ENCODE measurements around the gene TPH2.

The TPH2 gene

GRCh38 chr12:71945121-71945520, 6.5 kb downstream of the TPH2 start:
- Histone ChIP-seq H3K9me3 (ENCODE audit: control insufficient read depth in 2 of 2, low read length in 2 of 2) (no peaks in the 10 kb centered on the region), H3K4me1 (ENCODE audit: control insufficient read depth, insufficient read depth, low read length) (no peaks in the 10 kb centered on the region), H3K9ac (ENCODE audit: low read length in 2 of 2) (no peak overlapping the region), H3K27ac (ENCODE audit: low read length) (no peak overlapping the region), H3K4me3 (ENCODE audit: low read length in 2 of 2) (no peak overlapping the region), H3K27me3 (ENCODE audit: control insufficient read depth in 1 of 2, insufficient read depth in 2 of 2, low read length in 2 of 2) (peaks cover 2 to 8% of the 10 kb centered on the region in 2 donors), H3K36me3 (ENCODE audit: control insufficient read depth in 2 of 2, insufficient read depth in 2 of 2, low read length in 2 of 2) (no peaks in the 10 kb centered on the region)

GRCh38 chr12:71945883-71946282, 7.2 kb downstream of the TPH2 start:
- H3K4me1 ChIP-seq (ENCODE audit: control insufficient read depth, insufficient read depth, low read length), result no peaks in the 10 kb centered on the region
- H3K9ac ChIP-seq (ENCODE audit: low read length in 2 of 2), result no peak overlapping the region
- no peak overlapping the region for H3K27ac ChIP-seq (ENCODE audit: low read length)
- no peaks in the 10 kb centered on the region for H3K9me3 ChIP-seq (ENCODE audit: control insufficient read depth in 2 of 2, low read length in 2 of 2)
- peaks cover 2 to 3% of the 10 kb centered on the region in 2 donors for H3K27me3 ChIP-seq (ENCODE audit: control insufficient read depth in 1 of 2, insufficient read depth in 2 of 2, low read length in 2 of 2)
- no peaks in the 10 kb centered on the region for H3K36me3 ChIP-seq (ENCODE audit: control insufficient read depth in 2 of 2, insufficient read depth in 2 of 2, low read length in 2 of 2)
- H3K4me3 ChIP-seq (ENCODE audit: low read length in 2 of 2), result no peak overlapping the region

- H3K27ac ChIP-seq (ENCODE audit: low read length), result no peak overlapping the region
- H3K9ac ChIP-seq (ENCODE audit: low read length in 2 of 2), result no peak overlapping the region
- H3K9me3 ChIP-seq (ENCODE audit: control insufficient read depth in 2 of 2, low read length in 2 of 2), result no peaks in the 10 kb centered on the region
- H3K36me3 ChIP-seq (ENCODE audit: control insufficient read depth in 2 of 2, insufficient read depth in 2 of 2, low read length in 2 of 2), result no peaks in the 10 kb centered on the region
- no peak overlapping the region for H3K4me3 ChIP-seq (ENCODE audit: low read length in 2 of 2)
- no peaks in the 10 kb centered on the region for H3K4me1 ChIP-seq (ENCODE audit: control insufficient read depth, insufficient read depth, low read length)
- peaks cover 0 to 2% of the 10 kb centered on the region in 2 donors for H3K27me3 ChIP-seq (ENCODE audit: control insufficient read depth in 1 of 2, insufficient read depth in 2 of 2, low read length in 2 of 2)
These were observed 9.0 kb downstream of the TPH2 start for GRCh38 chr12:71947645-71948105.

- Histone ChIP-seq H3K4me3 (ENCODE audit: low read length in 2 of 2) (no peak overlapping the region), H3K4me1 (ENCODE audit: control insufficient read depth, insufficient read depth, low read length) (no peaks in the 10 kb centered on the region), H3K27ac (ENCODE audit: low read length) (no peak overlapping the region), H3K9me3 (ENCODE audit: control insufficient read depth in 2 of 2, low read length in 2 of 2) (no peaks in the 10 kb centered on the region), H3K27me3 (ENCODE audit: control insufficient read depth in 1 of 2, insufficient read depth in 2 of 2, low read length in 2 of 2) (peaks cover 0 to 2% of the 10 kb centered on the region in 2 donors), H3K36me3 (ENCODE audit: control insufficient read depth in 2 of 2, insufficient read depth in 2 of 2, low read length in 2 of 2) (no peaks in the 10 kb centered on the region), H3K9ac (ENCODE audit: low read length in 2 of 2) (no peak overlapping the region)
These were observed 9.7 kb downstream of the TPH2 start for GRCh38 chr12:71948390-71948789.

- Histone ChIP-seq H3K27ac (ENCODE audit: low read length) (no peak overlapping the region), H3K36me3 (ENCODE audit: control insufficient read depth in 2 of 2, insufficient read depth in 2 of 2, low read length in 2 of 2) (no peaks in the 10 kb centered on the region), H3K9me3 (ENCODE audit: control insufficient read depth in 2 of 2, low read length in 2 of 2) (no peaks in the 10 kb centered on the region), H3K9ac (ENCODE audit: low read length in 2 of 2) (no peak overlapping the region), H3K27me3 (ENCODE audit: control insufficient read depth in 1 of 2, insufficient read depth in 2 of 2, low read length in 2 of 2) (peaks cover 0 to 2% of the 10 kb centered on the region in 2 donors), H3K4me1 (ENCODE audit: control insufficient read depth, insufficient read depth, low read length) (no peaks in the 10 kb centered on the region), H3K4me3 (ENCODE audit: low read length in 2 of 2) (no peak overlapping the region)
These were observed 11.0 kb downstream of the TPH2 start for GRCh38 chr12:71949646-71950045.

GRCh38 chr12:71950404-71950803, 11.8 kb downstream of the TPH2 start:
- Histone ChIP-seq H3K4me3 (ENCODE audit: low read length in 2 of 2) (no peak overlapping the region), H3K27me3 (ENCODE audit: control insufficient read depth in 1 of 2, insufficient read depth in 2 of 2, low read length in 2 of 2) (peaks cover 0 to 2% of the 10 kb centered on the region in 2 donors), H3K27ac (ENCODE audit: low read length) (no peak overlapping the region), H3K36me3 (ENCODE audit: control insufficient read depth in 2 of 2, insufficient read depth in 2 of 2, low read length in 2 of 2) (no peaks in the 10 kb centered on the region), H3K4me1 (ENCODE audit: control insufficient read depth, insufficient read depth, low read length) (no peaks in the 10 kb centered on the region), H3K9ac (ENCODE audit: low read length in 2 of 2) (no peak overlapping the region), H3K9me3 (ENCODE audit: control insufficient read depth in 2 of 2, low read length in 2 of 2) (no peaks in the 10 kb centered on the region)

- Histone ChIP-seq H3K4me3 (ENCODE audit: low read length in 2 of 2) (no peak overlapping the region), H3K9me3 (ENCODE audit: control insufficient read depth in 2 of 2, low read length in 2 of 2) (no peaks in the 10 kb centered on the region), H3K4me1 (ENCODE audit: control insufficient read depth, insufficient read depth, low read length) (no peaks in the 10 kb centered on the region), H3K27ac (ENCODE audit: low read length) (no peak overlapping the region), H3K27me3 (ENCODE audit: control insufficient read depth in 1 of 2, insufficient read depth in 2 of 2, low read length in 2 of 2) (peaks cover 0 to 2% of the 10 kb centered on the region in 2 donors), H3K9ac (ENCODE audit: low read length in 2 of 2) (no peak overlapping the region), H3K36me3 (ENCODE audit: control insufficient read depth in 2 of 2, insufficient read depth in 2 of 2, low read length in 2 of 2) (no peaks in the 10 kb centered on the region)
These were observed 12.2 kb downstream of the TPH2 start for GRCh38 chr12:71950819-71951218.

- Histone ChIP-seq H3K4me3 (ENCODE audit: low read length in 2 of 2) (no peak overlapping the region), H3K36me3 (ENCODE audit: control insufficient read depth in 2 of 2, insufficient read depth in 2 of 2, low read length in 2 of 2) (no peaks in the 10 kb centered on the region), H3K9ac (ENCODE audit: low read length in 2 of 2) (no peak overlapping the region), H3K4me1 (ENCODE audit: control insufficient read depth, insufficient read depth, low read length) (no peaks in the 10 kb centered on the region), H3K27ac (ENCODE audit: low read length) (no peak overlapping the region), H3K27me3 (ENCODE audit: control insufficient read depth in 1 of 2, insufficient read depth in 2 of 2, low read length in 2 of 2) (no peaks in the 10 kb centered on the region), H3K9me3 (ENCODE audit: control insufficient read depth in 2 of 2, low read length in 2 of 2) (no peaks in the 10 kb centered on the region)
These were observed 15.6 kb downstream of the TPH2 start for GRCh38 chr12:71954083-71954778.

- Histone ChIP-seq H3K4me1 (ENCODE audit: control insufficient read depth, insufficient read depth, low read length) (no peaks in the 10 kb centered on the region), H3K9me3 (ENCODE audit: control insufficient read depth in 2 of 2, low read length in 2 of 2) (no peaks in the 10 kb centered on the region), H3K9ac (ENCODE audit: low read length in 2 of 2) (no peak overlapping the region)
These were observed 16.2 kb downstream of the TPH2 start for GRCh38 chr12:71954861-71955260.

GRCh38 chr12:71955970-71956369, 17.3 kb downstream of the TPH2 start:
- Histone ChIP-seq H3K9me3 (ENCODE audit: control insufficient read depth in 2 of 2, low read length in 2 of 2) (no peaks in the 10 kb centered on the region), H3K4me3 (ENCODE audit: low read length in 2 of 2) (no peak overlapping the region), H3K36me3 (ENCODE audit: control insufficient read depth in 2 of 2, insufficient read depth in 2 of 2, low read length in 2 of 2) (no peaks in the 10 kb centered on the region), H3K27ac (ENCODE audit: low read length) (no peak overlapping the region), H3K4me1 (ENCODE audit: control insufficient read depth, insufficient read depth, low read length) (no peaks in the 10 kb centered on the region), H3K9ac (ENCODE audit: low read length in 2 of 2) (no peak overlapping the region), H3K27me3 (ENCODE audit: control insufficient read depth in 1 of 2, insufficient read depth in 2 of 2, low read length in 2 of 2) (no peaks in the 10 kb centered on the region)

More at GRCh38 chr12:71954861-71955260, 16.2 kb downstream of the TPH2 start:
- Histone ChIP-seq H3K36me3 (ENCODE audit: control insufficient read depth in 2 of 2, insufficient read depth in 2 of 2, low read length in 2 of 2) (no peaks in the 10 kb centered on the region), H3K4me3 (ENCODE audit: low read length in 2 of 2) (no peak overlapping the region), H3K27me3 (ENCODE audit: control insufficient read depth in 1 of 2, insufficient read depth in 2 of 2, low read length in 2 of 2) (no peaks in the 10 kb centered on the region), H3K27ac (ENCODE audit: low read length) (no peak overlapping the region)

- Histone ChIP-seq H3K27ac (ENCODE audit: low read length) (no peak overlapping the region), H3K36me3 (ENCODE audit: control insufficient read depth in 2 of 2, insufficient read depth in 2 of 2, low read length in 2 of 2) (no peaks in the 10 kb centered on the region)
These were observed 19.4 kb downstream of the TPH2 start for GRCh38 chr12:71958056-71958455.

More at GRCh38 chr12:71958056-71958455, 19.4 kb downstream of the TPH2 start:
- Histone ChIP-seq H3K27me3 (ENCODE audit: control insufficient read depth in 1 of 2, insufficient read depth in 2 of 2, low read length in 2 of 2) (no peaks in the 10 kb centered on the region), H3K4me3 (ENCODE audit: low read length in 2 of 2) (no peak overlapping the region), H3K4me1 (ENCODE audit: control insufficient read depth, insufficient read depth, low read length) (no peaks in the 10 kb centered on the region), H3K9me3 (ENCODE audit: control insufficient read depth in 2 of 2, low read length in 2 of 2) (no peaks in the 10 kb centered on the region), H3K9ac (ENCODE audit: low read length in 2 of 2) (no peak overlapping the region)

All from stomach smooth muscle (tissue), 2 donors.